A549 treated with CORT108297 at 1 μM for 4 hours (cell line): ENCODE results near the gene SLC7A14. TPM values are rescaled to one million over a fixed set of nuclear protein-coding genes. Genes with fewer than 3 reads are reported as not detected.

Source experiments
- total RNA-seq: library from RNA; stranded (reverse); fragments of 200-300 nt; extraction: Qiagen RNA extraction; gene quantifications from 5 replicates; pipeline ENCODE4 v1.2.3, GENCODE V29; 2022

The SLC7A14 gene
- total RNA-seq = not detected in 5 replicates

DNA sequence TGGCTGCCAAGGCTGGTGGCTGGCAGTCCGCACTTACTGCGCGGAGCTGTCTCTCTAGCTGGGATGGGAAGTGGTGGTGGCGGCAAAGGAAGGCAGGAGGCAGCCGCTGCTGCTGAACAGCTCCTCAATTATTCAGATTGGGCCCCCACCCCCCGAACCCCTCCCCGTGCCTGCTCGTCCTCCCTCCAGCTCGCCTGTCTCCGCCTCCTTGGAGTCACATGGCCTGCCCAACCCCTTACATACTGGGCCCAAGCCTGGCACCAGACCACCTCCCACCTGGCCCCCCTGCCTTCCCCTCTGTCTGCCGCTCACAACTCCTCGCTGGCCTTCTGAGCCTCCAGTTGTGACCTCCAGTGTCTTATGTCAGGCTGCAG, at the start of gene SLC7A14:
SLC7A14 (minus strand) TSS at position 139 of the 374 bp plus-strand sequence. CDS start 59,139 bp downstream, outside the sequence.

GRCh38 chr3:170418422-170419398, 167.2 kb downstream of the SLC7A14 start, which contains the start of gene CLDN11:
TSS of gene CLDN11 (plus strand) at chr3:170418868. CDS start at chr3:170419067, 199 bp downstream.

Other genes with a start within 250 kb of the SLC7A14 start
- gene SKIL, start 228.4 kb downstream of the SLC7A14 start, total RNA-seq = 18.3 to 33.1 TPM (median 23.9 TPM) in 5 replicates
- 0.13 to 0.31 TPM (median 0.17 TPM) in 5 replicates for gene CLDN11, start 167.2 kb downstream of the SLC7A14 start, total RNA-seq